Hepatic stellate cell (primary cell): ENCODE results near the gene SQSTM1.

Experiments used
- DNase-seq: peaks from one replicate; pipeline ENCODE4 v3.0.0; 2011; ENCODE audit warnings: low spot score

Gene SQSTM1

DNA sequence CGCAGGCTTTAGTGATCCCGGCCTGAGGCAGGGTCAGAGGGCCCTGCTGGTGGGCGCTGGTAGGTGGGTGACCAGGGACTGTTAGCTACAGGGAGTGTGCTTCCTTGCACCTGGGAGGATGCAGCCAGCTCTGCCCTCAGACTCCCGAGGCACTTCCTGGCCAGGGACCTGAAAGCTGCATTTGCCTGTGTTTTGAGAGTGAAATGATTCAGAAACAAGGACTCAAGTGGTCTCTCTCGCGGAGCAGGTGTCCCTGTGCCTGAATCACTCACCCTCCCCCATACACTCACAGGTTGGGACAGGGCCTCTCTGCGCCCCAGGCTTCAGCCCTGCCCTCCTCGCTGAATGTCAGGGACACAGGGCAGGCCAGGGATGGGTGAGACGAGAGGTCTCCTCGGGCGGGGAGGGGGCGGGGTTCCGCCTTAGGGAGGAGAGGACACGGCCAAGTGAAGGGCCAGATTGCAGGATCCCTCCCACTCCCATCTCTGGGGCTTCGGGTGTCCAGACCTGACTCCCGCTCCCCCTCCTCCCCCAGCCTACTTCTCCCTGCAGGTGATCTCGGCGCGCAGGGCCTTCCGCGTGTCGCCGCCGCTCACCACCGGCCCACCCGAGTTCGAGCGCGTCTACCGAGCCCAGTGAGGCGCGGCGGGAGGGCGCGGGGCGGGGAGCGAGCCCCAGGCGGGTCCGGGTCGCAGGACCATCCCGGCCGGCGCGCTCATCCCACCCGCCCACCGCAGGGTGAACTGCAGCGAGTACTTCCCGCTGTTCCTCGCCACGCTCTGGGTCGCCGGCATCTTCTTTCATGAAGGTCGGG lies 25.4 kb upstream of the SQSTM1 start:
- no peak for DNase-seq

- peak; percentile 84 for DNase-seq
Measured at GRCh38 chr5:179795863-179796833, 24.6 kb upstream of the SQSTM1 start.

DNA sequence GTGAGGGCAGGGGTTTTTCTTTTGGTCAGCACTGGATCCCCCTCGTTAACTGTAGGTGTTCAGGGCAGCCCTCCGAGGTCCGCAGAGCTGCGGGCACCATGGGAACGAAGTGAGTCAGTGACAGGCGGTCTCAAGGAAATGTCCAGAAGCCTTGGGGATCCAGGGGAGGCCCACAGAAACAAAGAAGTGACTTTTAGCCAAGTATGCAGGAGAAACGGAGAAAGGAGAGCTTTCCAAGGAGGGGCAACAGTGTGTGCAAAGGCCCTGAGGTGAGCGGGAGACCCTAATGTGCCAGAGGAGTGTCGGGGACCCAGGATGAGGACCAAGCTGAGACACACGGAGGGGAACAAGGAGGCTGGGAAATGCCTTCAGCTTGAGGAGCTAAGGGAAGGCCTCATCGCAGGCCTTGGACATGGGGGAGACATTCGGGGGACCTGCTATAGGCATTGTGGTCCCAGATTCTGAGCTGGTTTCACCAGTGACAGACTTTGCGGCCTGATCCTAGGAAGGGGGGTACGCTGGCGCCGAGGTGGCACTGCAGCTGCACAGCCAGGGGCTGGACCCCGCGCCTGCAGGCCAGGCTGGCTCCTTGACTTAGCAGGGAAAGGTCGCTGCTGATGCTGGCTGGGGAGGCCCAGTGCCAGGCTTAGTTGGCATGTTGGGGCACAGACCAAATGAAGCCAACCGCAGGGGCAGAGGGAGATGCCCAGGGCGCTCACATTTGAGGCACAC lies 23.7 kb upstream of the SQSTM1 start:
- no peak for DNase-seq

- DNase-seq = no peak
Measured at GRCh38 chr5:179797741-179798140, 23.0 kb upstream of the SQSTM1 start.

- no peak for DNase-seq
Measured at GRCh38 chr5:179798144-179798770, 22.4 kb upstream of the SQSTM1 start.

DNA sequence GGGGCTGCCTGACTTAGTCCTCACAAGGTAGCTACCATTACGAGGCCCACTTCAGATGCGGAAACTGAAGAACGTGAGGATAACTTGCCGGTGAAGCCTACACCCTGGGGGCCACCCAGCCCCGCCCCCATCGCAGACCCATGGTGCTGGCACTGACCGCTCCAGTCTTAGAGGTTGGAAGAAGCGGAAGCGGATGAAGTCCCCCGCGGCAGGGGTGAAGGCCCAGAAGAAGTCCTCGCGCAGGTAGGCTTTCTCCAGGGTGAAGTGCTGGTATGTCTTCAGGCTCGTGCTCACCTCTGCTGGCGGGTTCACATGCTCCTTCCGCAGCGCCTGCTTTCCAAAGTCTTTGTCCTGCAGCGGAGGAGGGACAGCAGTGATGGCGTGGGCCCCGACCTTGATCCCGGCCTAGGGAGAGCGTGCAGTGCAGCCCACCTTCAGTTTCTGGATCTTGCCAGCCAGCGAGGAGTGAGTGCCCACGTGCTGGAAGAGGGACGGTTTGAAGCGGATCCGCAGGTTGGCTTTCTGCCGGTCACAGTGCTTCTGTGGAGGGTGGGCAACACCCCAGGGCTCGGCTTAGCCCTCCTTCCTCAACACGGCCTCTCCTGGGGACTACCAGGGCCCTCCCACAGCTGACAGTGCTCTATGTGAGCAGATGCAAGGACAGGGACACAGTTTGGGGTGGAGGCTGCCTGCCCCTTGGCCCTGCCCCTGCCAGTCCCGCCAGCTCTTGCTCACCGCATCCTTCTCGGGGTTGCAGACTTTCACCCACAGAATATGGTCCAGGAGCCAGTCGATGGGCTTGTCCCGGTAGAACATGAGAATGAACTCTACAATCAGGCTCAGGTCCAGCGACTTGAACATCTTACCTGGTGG lies 21.7 kb upstream of the SQSTM1 start:
- DNase-seq = no peak

GRCh38 chr5:179799644-179799973 lies 21.1 kb upstream of the SQSTM1 start:
- DNase-seq = no peak

DNA sequence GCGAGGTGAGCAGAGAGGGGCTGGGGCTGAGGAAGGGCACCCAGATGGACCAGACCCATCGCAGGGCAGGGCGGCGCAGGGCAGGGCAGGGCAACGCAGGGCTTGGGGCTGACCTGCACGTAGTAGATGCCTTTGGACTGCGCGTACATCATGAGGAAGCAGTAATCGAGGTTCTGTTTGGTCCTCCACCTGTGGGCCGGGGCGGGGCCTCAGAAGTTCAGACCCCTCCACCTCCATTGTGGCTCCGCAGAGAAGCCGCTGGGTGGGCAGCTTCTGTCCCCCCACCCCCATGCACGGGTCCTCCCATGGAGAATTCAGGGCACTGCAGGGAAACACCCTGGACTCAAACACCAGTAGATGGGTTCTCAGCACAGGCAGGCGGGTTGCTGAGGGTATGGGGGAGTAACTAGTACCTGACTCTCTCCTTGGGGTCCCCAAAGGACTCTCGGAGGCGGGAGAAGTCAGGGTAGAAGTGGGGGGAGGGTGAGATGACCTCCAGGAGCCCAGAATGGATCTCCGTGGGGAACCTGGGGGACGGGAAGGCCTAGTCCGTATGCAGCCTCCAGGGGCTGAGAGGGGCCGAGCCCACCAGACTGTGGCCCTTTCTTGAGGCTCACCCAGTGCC lies 20.5 kb upstream of the SQSTM1 start:
- DNase-seq = no peak

GRCh38 chr5:179800696-179801201 lies 20.0 kb upstream of the SQSTM1 start:
- DNase-seq = no peak

DNA sequence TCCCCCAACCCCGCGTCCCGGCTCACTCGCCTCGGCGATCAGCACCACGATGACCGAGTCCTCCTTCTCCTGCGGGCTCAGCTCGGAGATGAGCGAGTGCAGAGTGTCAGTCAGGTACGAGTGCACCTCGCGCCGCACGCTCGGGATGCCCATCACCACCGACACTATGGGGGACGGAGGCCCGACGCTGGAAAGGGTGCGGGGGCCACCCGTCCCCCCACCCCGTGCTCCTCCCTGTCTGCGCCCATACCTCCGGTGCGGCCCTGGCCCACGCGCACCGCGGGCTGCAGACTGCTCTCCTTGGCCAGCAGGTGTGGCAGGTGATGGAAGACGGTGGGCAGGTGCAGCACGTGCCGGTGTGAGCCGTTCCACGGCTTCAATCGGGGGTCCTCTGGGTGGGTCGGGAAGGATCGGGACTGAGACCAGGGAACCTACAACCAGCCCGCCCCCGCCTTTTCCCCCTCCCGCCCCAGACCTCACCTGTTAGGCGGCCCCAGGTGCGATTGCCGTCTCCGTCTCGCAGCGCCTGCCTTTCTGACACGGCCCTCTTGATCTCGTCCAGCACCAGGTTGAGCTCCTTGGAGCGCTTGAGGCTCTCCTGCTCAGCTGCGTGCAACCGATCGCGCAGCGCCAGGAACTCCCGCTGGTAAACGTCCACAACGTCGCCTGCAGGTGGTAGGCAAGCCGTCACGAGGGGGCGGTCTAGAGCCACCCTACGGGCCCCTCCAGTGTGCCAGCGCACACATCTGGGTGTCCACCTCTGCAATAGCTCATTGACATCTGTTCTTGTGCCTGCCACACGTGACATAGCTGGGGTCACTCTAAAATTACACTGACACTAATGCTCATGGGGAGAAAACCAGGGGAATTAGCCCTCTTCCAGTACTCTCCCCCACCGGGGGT lies 19.1 kb upstream of the SQSTM1 start:
- DNase-seq = no peak

- no peak for DNase-seq
Measured at GRCh38 chr5:179802207-179802883, 18.4 kb upstream of the SQSTM1 start.

DNA sequence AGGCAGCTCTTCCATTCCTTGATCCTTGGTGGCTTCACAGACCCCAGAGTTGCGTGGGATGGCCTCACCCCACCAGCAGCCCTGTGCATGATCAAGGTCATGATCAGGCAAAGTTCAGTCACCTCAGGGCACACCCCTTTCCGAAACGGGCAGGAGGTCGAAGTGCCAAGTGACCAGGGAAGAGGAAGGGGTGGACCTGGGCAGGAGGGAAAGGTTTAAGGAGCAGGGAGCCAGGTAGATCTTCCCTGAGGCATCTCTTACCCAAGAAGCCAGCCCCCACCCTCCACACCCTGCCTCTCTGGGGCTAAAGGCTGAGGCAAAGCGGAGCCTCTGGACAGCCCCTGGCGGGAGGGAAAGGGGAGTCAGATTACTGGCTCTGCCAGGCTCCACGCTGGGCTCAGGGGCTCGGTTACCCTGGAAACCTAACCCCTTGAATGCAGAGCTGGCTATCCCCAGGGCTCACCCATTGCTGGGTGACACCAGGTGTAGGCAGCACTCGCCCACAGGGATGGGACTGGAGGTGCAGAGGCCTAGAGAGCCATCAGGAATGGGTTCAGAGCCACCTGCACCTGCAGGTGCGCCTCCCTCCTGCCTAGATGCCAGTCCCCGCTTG lies 17.6 kb upstream of the SQSTM1 start:
- no peak for DNase-seq

DNA sequence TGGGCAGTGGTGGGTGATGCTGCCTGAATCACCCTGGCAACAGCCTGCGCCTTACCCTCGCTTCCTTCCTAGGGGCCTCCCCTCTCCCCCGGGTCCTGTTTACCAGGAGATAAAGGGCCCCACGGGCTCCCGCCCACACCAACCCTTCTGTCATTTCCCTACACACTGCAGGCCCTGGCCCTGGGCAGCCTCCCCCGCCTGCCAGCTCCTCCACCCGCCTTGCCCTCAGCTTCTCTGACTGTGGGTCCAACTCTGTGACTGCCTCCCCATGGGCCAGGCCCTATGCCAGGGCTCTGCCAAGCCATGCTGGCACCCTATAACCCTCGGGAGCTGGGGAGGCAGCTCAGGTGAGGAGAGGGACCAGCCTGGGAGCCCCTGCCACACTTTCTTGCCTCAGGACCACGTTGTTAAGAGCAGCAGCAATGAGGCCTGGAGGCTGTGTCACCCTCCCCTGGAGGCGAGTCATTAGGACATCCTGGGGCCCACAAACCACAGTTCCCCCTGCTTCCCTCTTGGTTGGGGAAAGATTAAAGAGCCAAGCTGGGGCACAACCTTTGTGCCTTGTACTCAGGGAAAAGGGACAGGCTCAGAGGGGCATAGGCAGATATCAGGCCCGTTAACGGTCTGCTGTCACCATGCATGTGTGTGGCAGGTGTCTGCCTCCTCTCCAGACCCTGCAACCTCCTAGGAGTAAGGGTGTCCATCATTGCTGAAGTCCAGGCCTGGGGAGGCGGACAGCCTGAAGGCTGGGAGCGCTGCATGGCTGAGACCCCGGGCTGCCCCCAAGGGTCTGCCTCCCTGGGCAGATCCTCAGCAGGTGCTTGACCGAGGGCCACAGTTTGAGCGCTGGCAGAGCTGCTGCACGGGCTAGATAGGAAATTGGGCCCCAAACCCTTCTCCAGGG lies 16.8 kb upstream of the SQSTM1 start:
- DNase-seq = no peak

GRCh38 chr5:179804555-179804947 lies 16.2 kb upstream of the SQSTM1 start:
- DNase-seq = no peak

DNA sequence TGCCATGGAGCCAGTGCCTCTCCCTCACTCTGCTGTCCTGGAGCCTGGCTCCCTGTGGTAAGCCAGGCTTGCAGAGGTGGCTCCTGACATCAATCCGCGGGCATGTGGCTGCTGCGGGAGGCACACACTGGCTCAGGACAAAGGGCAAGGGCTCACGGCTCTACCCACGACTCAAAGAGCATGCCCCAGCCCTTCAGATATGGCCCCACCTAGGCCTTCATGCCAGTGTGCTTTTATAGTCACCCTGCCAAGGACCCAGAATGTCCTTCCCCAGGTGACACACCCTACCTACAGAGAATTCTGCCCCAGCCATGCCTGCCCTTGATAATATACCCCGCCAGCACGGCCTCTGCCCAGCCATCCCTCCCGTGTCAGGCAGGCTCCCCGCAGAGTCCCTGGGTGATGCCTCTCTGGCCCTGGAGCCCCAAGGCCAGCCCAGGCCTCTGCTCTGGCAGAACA lies 15.6 kb upstream of the SQSTM1 start:
- no peak for DNase-seq

GRCh38 chr5:179805529-179806249 lies 15.0 kb upstream of the SQSTM1 start:
- peak; percentile 80 for DNase-seq
